ENCODE results near the gene SDK1.

The SDK1 gene

GRCh38 chr7:3585826-3586225 is 284.8 kb downstream of the SDK1 start:
- POLR2A ChIA-PET: no interaction called here
- Histone ChIP-seq H3K27ac (ENCODE audit: extremely low read depth, low read depth, low read length) (no peak overlapping the region), H3K9me3 (ENCODE audit: control insufficient read depth, insufficient read depth, low read depth, low read length) (no peaks in the 10 kb centered on the region), H3K4me3 (ENCODE audit: low read depth, low read length) (no peak overlapping the region), H3K4me1 (ENCODE audit: control insufficient read depth, insufficient read depth, low read length) (0 out of 2 replicates have a peak, but pooled peaks cover 4% of the 10 kb centered on the region), H3K36me3 (ENCODE audit: control insufficient read depth in 2 of 2, insufficient read depth in 1 of 2, low read length in 2 of 2) (no peaks in the 10 kb centered on the region)
- CTCF ChIA-PET: no interaction called here
- TF ChIP-seq ZNF155 (tag by site-specific recombination; IDR thresholded peaks at IDR 0.05) (no peak), ZNF148 (tag by site-specific recombination; IDR thresholded peaks at IDR 0.05; ENCODE audit: borderline replicate concordance) (no peak), ZBTB1 (tag by site-specific recombination; IDR thresholded peaks at IDR 0.05) (no peak), ZNF2 (tag by site-specific recombination; IDR thresholded peaks at IDR 0.05) (no peak), FEZF1 (tag by site-specific recombination; IDR thresholded peaks at IDR 0.05) (no peak), ZBTB10 (tag by site-specific recombination; IDR thresholded peaks at IDR 0.05) (no peak), ZNF48 (tag by site-specific recombination; IDR thresholded peaks at IDR 0.05) (no peak), ZNF280C (tag by site-specific recombination; IDR thresholded peaks at IDR 0.05) (no peak), ZNF701 (tag by site-specific recombination; IDR thresholded peaks at IDR 0.05) (no peak)

GRCh38 chr7:3588341-3588740 is 287.3 kb downstream of the SDK1 start:
- Histone ChIP-seq H3K9me3 (ENCODE audit: control insufficient read depth, insufficient read depth, low read depth, low read length) (no peaks in the 10 kb centered on the region), H3K36me3 (ENCODE audit: control insufficient read depth in 2 of 2, insufficient read depth in 1 of 2, low read length in 2 of 2) (no peaks in the 10 kb centered on the region), H3K4me3 (ENCODE audit: low read depth, low read length) (no peak overlapping the region), H3K4me1 (ENCODE audit: control insufficient read depth, insufficient read depth, low read length) (peaks cover 11% of the 10 kb centered on the region; the same call in 1 of the 2 replicates), H3K27ac (ENCODE audit: extremely low read depth, low read depth, low read length) (no peak overlapping the region)
- CTCF ChIA-PET: interaction anchor here (0.5 to 0.6 kb wide), 3 partner anchors 10 to 522 kb away, joined by 3 to 4 read pairs (median 3); no protein-coding TSS in a partner anchor
- no peak for TF ChIP-seq SP3 (tag by site-specific recombination; IDR thresholded peaks at IDR 0.05)
- no peak for TF ChIP-seq ZNF777 (tag by site-specific recombination; IDR thresholded peaks at IDR 0.05; ENCODE audit: borderline replicate concordance)
- no peak for TF ChIP-seq ZNF654 (tag by site-specific recombination; IDR thresholded peaks at IDR 0.05; ENCODE audit: low read depth)
- no peak for TF ChIP-seq ZNF529 (tag by site-specific recombination; IDR thresholded peaks at IDR 0.05; ENCODE audit: insufficient replicate concordance)
- TF ChIP-seq REST (tag by site-specific recombination; IDR thresholded peaks at IDR 0.05): no peak
- no peak for TF ChIP-seq ZNF133 (tag by site-specific recombination; IDR thresholded peaks at IDR 0.05)
- POLR2A ChIA-PET: no interaction called here

Measured in HEK293 (cell line).